GM19099 (cell line): Measurements from ENCODE around the gene TNNC2.

Experiments
- POLR2A ChIP-seq: IDR thresholded peaks from 3 replicates; pipeline ENCODE4 v1.6.1; 2011; ENCODE audit warnings: low read depth; ENCODE audit not compliant: insufficient read length; ENCODE audit errors: extremely low read depth

Gene TNNC2

DNA sequence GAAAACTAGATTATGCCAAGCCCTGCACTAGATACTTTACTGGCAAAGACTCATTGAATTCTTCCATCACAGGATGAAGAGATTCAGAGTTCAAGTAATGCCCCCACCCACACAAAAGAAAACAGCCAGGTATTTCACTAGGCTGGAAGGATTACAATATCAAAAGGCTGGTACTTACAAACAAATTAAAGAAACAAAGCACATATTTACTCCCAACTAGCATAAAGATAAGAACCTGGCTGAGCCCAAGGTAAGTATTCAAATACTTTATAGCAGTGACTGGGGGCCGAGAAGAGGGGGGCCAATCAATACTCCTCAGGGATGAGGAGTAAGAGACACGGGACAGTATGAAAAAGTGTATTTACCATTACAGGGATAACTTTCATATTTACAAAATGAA, 26.4 kb upstream of the TNNC2 start:
- TF ChIP-seq POLR2A: no peak

- no peak for TF ChIP-seq POLR2A
Measured at GRCh38 chr20:45852326-45852725, 25.2 kb upstream of the TNNC2 start.

GRCh38 chr20:45851501-45851900, 24.4 kb upstream of the TNNC2 start:
- no peak for TF ChIP-seq POLR2A

GRCh38 chr20:45850926-45851325, 23.8 kb upstream of the TNNC2 start:
- TF ChIP-seq POLR2A: no peak

DNA sequence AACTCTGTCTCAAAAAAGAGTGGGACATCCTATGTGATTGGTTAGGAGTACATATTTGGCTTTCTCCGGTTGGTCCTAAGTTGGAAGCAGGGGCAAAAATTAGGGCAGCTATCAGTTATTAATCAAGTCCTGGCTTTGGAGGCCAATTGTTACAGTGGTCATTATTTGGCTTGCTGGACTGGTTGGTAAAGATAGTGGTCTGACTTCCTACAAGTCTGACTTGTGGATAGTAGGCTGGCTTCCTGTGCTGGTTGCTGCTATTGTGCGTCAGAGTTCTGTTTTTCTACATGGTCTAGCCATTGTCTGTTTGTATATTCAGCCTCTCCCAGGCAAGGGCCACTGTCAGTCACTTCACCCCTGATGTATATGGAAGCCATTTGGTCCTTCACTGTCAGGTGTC, 23.1 kb upstream of the TNNC2 start:
- TF ChIP-seq POLR2A: no peak

DNA sequence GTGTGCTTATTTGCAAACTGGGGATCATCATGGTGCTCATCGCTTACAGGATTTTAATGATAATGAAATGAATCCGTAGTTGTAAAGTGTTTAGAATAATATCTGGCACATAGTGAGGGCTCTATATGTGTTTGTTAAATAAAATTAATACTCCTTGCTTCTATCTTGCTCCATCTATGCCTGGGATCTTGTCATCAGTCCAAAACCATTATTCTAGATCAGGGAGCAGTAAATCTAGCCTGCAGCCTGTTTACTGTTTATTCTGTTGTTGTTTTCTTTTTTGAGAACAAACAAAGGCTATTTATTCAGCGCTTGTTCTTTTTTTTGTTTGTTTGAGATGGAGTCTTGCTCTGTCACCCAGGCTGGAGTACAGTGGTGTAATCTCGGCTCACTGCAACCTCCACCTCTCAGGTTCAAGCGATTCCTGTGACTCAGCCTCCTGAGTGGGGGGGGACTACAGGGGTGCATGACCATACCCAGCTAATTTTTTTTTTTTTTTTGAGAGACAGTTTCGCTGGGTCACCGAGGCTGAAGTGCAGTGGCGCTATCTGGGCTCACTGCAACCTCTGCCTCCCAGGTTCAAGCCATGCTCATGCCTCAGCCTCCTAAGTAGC, 22.0 kb upstream of the TNNC2 start:
- no peak for TF ChIP-seq POLR2A

- no peak for TF ChIP-seq POLR2A
Measured at GRCh38 chr20:45848421-45848820, 21.3 kb upstream of the TNNC2 start.

DNA sequence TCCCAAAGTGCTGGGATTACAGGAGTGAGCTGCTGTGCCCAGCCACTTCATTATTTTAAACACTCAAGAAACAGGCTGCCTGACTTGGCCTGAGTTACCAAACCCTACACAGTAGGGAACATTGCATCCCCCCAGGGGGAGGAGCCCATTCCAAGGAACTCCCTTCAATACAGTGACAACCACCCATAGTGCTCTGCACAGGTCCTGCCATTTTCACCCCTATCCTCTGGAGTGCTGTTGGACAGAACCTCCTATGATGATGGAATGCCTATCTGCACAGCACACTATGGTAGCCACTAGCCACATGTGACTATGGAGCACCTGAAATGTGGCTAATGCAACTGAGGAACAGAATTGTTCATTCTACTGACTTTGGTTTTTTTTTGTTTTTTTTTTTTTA, 18.3 kb upstream of the TNNC2 start:
- no peak for TF ChIP-seq POLR2A

DNA sequence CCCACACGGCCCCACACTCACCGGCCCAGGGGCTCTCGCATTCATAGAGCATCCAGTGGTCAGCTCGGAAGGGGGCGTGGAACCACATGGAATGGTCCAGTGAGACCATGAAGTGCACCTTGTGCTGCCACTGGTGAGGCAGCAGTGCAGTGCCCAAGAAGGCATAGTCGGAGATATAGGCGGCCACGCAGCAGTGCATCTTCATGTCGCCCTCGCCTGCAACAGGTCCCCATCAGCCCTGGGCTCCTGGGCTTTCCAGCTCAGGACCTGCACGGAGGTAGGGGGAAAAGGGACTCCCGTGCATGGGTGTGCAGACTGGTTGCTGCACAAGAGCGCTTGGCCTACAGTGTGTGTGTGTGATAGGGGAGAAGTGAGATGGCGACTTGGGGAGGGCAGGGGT, 16.4 kb upstream of the TNNC2 start:
- no peak for TF ChIP-seq POLR2A

DNA sequence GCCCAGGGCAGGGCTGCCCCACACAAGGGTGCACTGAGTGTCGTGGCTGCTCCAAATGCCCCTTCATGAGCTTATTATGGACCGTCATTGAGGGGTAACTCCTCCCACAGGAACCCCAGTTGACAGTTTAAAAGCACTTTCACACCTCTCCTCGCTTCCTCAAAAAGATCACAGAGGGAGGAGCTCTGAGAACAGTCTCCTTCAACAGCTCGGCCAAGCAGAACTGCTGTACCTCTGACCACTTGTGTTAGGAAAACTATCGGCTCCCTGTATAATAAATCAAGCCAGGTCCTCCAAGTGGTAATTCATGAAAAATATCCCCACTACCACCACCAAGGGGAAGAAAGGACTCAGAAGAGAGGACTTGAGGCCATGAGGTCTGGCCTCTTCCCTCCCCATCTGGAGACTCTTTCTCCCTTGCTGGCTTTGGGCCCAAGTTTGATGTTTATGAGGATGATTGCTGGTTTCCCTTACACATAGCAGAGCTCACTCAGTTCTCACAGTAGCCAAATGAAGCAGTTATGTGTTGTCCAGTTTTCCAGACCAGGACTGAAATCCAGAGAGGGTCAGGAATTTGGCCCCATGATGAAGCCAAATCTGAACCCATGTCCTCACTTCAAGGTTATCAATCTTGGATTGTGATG, 15.2 kb upstream of the TNNC2 start:
- no peak for TF ChIP-seq POLR2A

DNA sequence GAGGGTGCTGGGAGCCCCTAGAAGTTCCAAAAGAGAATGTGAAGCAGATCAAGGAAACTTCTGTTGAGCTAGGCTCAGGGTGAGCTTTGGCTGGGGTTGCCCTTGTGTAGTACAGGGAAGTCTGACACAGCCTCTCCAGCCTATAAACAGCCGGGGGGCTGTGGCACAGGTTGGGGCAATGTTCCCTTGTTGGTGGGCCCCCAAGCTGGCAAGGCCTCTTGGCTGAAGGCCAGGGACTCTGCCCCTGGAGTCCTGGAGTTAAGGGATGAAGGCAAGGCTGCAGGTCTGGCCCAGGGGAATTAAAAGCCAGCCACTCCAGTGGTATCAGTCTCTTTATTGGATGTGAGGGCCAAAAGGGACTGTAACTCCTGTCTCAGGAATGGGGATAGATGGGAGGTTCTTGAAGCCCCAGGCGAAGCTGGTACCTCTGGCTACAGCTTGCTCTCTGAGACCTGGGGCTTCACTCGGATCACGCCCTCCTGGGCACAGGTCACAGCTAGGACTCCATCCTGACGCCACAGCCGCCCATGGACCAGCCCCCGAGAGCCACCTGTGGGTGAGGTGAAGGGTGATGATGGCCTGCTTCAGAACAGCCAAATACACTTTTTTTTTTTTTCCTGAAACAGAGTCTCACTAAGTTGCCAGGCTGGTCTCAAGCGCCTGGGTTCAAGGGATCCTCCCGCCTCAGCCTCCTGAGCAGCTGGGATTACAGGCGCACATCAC, 14.5 kb upstream of the TNNC2 start:
- no peak for TF ChIP-seq POLR2A

GRCh38 chr20:45840700-45841198, 13.6 kb upstream of the TNNC2 start:
- no peak for TF ChIP-seq POLR2A

DNA sequence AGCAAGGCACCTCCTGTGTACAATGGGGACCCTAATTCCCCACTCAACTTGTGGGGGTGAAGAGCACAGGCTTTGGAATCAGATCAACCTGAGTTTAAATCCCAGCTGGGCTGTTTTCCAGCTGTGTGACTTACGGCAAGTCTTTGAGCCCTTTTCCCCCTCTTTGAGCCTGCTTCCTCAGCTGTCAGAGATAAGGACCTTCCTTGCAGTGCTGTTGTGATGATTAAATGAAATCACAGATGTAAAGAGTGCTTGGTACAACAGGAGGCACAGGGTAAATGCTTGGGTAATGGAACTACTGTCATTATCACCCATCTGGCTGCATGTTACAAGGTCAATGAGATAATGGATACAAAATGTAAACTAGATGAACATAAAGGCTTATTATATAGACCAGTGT, 9.7 kb upstream of the TNNC2 start:
- TF ChIP-seq POLR2A: no peak

- no peak for TF ChIP-seq POLR2A
Measured at GRCh38 chr20:45835825-45836224, 8.7 kb upstream of the TNNC2 start.

- no peak for TF ChIP-seq POLR2A
Measured at GRCh38 chr20:45835329-45835765, 8.2 kb upstream of the TNNC2 start.

DNA sequence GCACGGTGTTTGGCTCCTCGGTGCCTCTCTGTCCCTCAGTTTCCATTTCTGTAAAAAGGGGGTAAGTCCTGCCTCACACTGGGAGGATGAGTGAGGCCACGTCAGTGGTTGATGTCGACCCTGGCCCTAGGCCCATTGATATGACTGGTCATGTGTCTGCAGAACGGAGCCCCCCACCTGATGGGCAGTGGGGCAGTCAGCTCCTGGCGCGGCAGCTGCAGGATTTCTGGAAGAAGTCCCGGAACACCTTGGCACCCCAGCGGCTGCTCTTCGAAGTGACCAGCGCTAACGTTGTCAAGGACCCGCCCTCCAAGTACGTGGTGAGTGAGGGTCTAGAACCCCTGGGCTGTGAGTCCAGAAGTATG, 7.7 kb upstream of the TNNC2 start:
- TF ChIP-seq POLR2A: no peak

DNA sequence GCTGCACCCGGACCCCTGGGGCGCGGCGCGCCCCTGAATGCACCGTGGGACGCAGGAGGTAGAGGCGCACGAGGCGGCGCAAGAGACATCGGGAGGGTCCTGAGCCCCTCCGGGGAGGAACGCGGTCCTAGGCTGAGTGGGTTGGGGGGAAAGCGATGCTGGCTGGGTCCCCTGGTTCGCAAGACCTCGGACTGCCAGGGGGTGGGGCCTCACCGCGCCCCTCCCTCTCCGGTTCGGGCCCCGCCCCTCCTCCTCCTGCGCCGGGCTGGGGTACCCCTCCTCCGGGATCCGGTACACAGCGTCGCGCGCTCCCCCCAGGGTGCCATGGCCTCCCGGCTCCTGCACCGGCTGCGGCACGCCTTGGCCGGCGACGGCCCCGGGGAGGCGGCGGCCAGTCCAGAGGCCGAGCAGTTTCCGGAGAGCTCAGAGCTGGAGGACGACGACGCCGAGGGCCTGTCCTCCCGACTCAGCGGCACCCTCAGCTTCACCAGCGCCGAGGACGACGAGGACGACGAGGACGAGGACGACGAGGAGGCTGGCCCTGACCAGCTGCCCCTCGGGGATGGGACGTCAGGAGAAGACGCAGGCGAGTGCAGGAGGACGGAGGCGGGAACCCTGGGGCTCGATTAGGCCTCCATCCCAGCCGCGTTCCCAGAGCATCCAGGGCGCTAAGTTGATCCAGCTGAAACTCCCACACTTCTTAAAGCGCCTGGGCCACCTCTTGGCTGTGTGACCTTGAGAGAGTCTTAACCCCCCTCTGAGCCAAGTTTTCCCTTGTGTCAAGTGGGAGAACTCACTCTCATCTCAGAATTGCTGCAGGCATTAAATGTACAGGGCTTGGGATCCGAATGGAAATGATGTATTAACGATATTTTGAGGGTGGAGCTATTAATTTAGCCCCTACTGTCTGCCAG, 7.0 kb upstream of the TNNC2 start:
- no peak for TF ChIP-seq POLR2A
